NB4 (cell line): ENCODE results near the gene SETD3.

Source experiments
- DNase-seq: peaks from one replicate; pipeline ENCODE4 v3.0.0; 2010; ENCODE audit warnings: low read depth
- H3K4me3 ChIP-seq: one replicate; pipeline ENCODE4 v1.5.1; 2011; ENCODE audit warnings: mild to moderate bottlenecking, low read depth, low read length, moderate library complexity
- CTCF ChIP-seq: IDR thresholded peaks from one replicate; pipeline ENCODE4 v1.5.1; 2012; ENCODE audit warnings: low read depth, low read length
- MAX ChIP-seq: IDR thresholded peaks from 2 replicates; pipeline ENCODE4 v1.6.1; 2011; ENCODE audit warnings: low read depth, low read length
- MYC ChIP-seq: IDR thresholded peaks from 2 replicates; pipeline ENCODE4 v1.6.1; 2011; ENCODE audit warnings: low read depth, low read length
- POLR2A ChIP-seq: IDR thresholded peaks from 2 replicates; pipeline ENCODE4 v1.6.1; 2011; ENCODE audit warnings: mild to moderate bottlenecking; ENCODE audit not compliant: insufficient read length; ENCODE audit errors: extremely low read depth

The SETD3 gene

GRCh38 chr14:99426813-99427346, 53.8 kb downstream of the SETD3 start:
- TF ChIP-seq CTCF (no peak), POLR2A (no peak), MYC (no peak), MAX (no peak)
- H3K4me3 ChIP-seq = no peak overlapping the region
- DNase-seq = no peak

- no peak overlapping the region for H3K4me3 ChIP-seq
- TF ChIP-seq CTCF = no peak
- TF ChIP-seq MAX = no peak
- no peak for TF ChIP-seq MYC
- no peak for TF ChIP-seq POLR2A
- DNase-seq = no peak
Measured at GRCh38 chr14:99426265-99426664, 54.4 kb downstream of the SETD3 start.

- H3K4me3 ChIP-seq = no peak overlapping the region
- no peak for TF ChIP-seq CTCF
- no peak for DNase-seq
Measured at GRCh38 chr14:99425272-99425681, 55.4 kb downstream of the SETD3 start.

GRCh38 chr14:99424306-99424877, 56.3 kb downstream of the SETD3 start:
- no peak for DNase-seq
- H3K4me3 ChIP-seq = no peak overlapping the region

GRCh38 chr14:99423434-99423833, 57.2 kb downstream of the SETD3 start:
- H3K4me3 ChIP-seq = no peak overlapping the region
- TF ChIP-seq MAX = no peak
- TF ChIP-seq CTCF = no peak
- TF ChIP-seq MYC = no peak
- TF ChIP-seq POLR2A = no peak
- no peak for DNase-seq

More at GRCh38 chr14:99424306-99424877, 56.3 kb downstream of the SETD3 start:
- no peak for TF ChIP-seq POLR2A
- TF ChIP-seq CTCF = no peak
- no peak for TF ChIP-seq MYC
- TF ChIP-seq MAX = no peak
